Measurements from ENCODE around the gene GABBR2. TPM values are rescaled to one million over a fixed set of nuclear protein-coding genes. Genes with fewer than 3 reads are reported as not detected.

Gene GABBR2
- total and polyA plus RNA-seq, 12 donors, result 0.17 to 9.0 (median 3.7) TPM

DNA sequence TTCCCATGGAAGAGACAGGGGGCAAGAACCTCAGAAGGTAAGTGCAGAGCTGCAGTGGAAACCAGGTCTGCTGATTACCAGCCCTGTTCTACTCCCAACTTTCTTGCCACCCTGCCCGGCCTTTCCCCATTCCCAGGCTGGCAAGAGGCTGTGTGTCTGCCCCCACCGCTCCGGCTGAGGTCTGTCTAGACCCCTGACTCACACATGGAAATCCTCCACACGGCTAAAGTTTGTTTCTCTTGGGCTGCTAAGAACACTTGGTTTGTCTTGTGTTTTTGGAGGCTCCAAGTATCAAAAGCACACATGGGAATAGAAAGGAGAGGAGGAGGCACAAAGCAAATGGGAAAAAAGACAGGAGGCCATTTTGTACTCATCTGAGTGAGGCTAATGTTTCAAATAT is 168.3 kb downstream of the GABBR2 start:
- no peaks in the 10 kb centered on the region for H3K36me3 ChIP-seq (replicated peaks in 1 of 2)
- no peaks in the 10 kb centered on the region for H3K4me1 ChIP-seq (replicated peaks in 1 of 2)
- 87 to 92% (median 90%) methylated on average over 4 of the region's 4 CpGs for WGBS, 4 donors
- no peak overlapping the region for H3K4me3 ChIP-seq
- no peak overlapping the region for H3K27ac ChIP-seq
- TF ChIP-seq POLR2A (IDR thresholded peaks at IDR 0.05), result no peak
- H3K27me3 ChIP-seq, result peaks cover 3% of the 10 kb centered on the region
- no peaks in the 10 kb centered on the region for H3K9me3 ChIP-seq (replicated peaks in 1 of 3)
- intact Hi-C loops (cut with DNase I), result no loop called here
- DNase-seq, result no peak

DNA sequence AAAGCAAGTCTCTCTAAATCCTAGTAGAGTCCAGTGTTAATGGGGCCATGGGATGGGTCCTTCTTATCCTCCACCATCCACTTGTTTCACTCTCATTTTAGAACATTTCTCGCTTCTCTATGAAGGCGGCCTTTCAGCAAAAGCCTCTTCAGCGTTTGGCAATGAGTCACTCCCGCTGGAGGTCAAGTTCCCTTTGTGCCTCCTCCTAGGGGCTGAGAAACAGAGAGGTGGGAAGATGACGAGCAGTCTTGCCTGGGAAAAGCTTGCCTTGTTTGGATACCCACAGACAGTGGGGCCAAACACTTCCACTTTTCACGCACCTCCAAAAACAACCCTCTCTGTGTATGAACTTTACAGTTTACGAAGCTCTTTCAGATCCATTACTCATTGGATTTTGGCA is 168.8 kb downstream of the GABBR2 start:
- intact Hi-C loops (cut with DNase I), result no loop called here

DNA sequence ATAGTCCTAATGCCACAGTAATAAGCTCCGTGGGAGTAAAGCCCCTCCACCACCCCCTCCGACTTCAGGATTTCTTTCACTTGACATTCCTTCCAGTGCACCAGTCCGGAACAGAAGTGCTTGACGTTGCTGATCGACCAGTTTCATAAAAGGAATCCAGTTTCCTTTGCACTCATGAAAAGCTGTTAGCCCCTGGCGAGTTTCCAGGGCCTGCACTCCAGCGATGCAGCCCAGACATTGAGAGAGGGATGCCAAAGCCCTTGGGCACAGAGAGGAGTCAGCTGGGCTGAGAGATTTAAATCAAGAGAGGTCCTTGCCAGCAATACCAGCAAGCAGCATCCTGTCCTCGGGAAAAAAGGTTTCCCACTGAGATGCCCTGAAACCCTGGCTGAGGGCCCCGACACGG is 170.1 kb downstream of the GABBR2 start:
- no peak for TF ChIP-seq POLR2A (IDR thresholded peaks at IDR 0.05)
- TF ChIP-seq, protein P1, sequence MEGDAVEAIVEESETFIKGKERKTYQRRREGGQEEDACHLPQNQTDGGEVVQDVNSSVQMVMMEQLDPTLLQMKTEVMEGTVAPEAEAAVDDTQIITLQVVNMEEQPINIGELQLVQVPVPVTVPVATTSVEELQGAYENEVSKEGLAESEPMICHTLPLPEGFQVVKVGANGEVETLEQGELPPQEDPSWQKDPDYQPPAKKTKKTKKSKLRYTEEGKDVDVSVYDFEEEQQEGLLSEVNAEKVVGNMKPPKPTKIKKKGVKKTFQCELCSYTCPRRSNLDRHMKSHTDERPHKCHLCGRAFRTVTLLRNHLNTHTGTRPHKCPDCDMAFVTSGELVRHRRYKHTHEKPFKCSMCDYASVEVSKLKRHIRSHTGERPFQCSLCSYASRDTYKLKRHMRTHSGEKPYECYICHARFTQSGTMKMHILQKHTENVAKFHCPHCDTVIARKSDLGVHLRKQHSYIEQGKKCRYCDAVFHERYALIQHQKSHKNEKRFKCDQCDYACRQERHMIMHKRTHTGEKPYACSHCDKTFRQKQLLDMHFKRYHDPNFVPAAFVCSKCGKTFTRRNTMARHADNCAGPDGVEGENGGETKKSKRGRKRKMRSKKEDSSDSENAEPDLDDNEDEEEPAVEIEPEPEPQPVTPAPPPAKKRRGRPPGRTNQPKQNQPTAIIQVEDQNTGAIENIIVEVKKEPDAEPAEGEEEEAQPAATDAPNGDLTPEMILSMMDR (IDR thresholded peaks at IDR 0.05), result no peak
- H3K9me3 ChIP-seq (replicated peaks in 1 of 3), result no peaks in the 10 kb centered on the region
- DNase-seq, result peak in 3 of 7 donors; percentile 34 to 54 (median 39)
- H3K4me3 ChIP-seq, result no peak overlapping the region
- H3K27ac ChIP-seq, result no peak overlapping the region
- intact Hi-C loops (cut with DNase I), result no loop called here
- no peaks in the 10 kb centered on the region for H3K4me1 ChIP-seq (replicated peaks in 1 of 2)
- H3K27me3 ChIP-seq, result peaks cover 3% of the 10 kb centered on the region
- H3K36me3 ChIP-seq (replicated peaks in 1 of 2), result no peaks in the 10 kb centered on the region
- WGBS, 4 donors, result 56 to 60% (median 58%) methylated on average over 7 to 10 of the region's 10 CpGs

More for the DNA sequence above, 168.8 kb downstream of the GABBR2 start:
- Histone ChIP-seq H3K27ac (no peak overlapping the region), H3K36me3 (replicated peaks in 1 of 2) (no peaks in the 10 kb centered on the region), H3K27me3 (peaks cover 3% of the 10 kb centered on the region), H3K9me3 (replicated peaks in 1 of 3) (no peaks in the 10 kb centered on the region), H3K4me1 (replicated peaks in 1 of 2) (no peaks in the 10 kb centered on the region), H3K4me3 (no peak overlapping the region)
- peak in 5 of 7 donors; percentile 17 to 43 (median 31) for DNase-seq
- TF ChIP-seq, protein P1 (IDR thresholded peaks at IDR 0.05), result no peak
- TF ChIP-seq POLR2A (IDR thresholded peaks at IDR 0.05), result no peak
- 33 to 57% (median 49%) methylated on average over 7 of the region's 7 CpGs for WGBS, 4 donors

DNA sequence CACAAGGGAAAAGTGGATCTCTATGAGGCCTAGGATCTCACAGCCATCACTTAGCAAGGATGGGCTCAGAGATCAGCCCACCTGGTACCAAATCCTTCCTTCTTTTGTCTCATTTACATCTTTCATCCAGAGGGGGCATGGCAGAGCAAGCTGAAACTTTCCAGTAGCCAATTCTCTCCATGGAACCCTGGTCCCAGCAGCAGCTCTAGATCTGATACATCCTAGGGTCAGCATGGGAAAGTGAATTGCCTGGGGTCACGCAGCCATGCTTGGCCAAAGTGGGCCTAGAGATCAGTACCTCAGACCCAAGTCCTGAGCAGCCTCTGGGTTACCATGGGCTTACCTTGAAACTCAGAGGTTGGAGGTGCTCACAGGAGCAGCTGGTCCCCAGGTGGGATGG is 170.5 kb downstream of the GABBR2 start:
- intact Hi-C loops (cut with DNase I), result no loop called here
- 83 to 100% (median 97%) methylated on average over 1 of the region's 1 CpG for WGBS, 4 donors
- H3K4me1 ChIP-seq (replicated peaks in 1 of 2), result no peaks in the 10 kb centered on the region
- no peaks in the 10 kb centered on the region for H3K9me3 ChIP-seq (replicated peaks in 1 of 3)
- DNase-seq, result no peak
- H3K36me3 ChIP-seq (replicated peaks in 1 of 2), result no peaks in the 10 kb centered on the region
- H3K27me3 ChIP-seq, result peaks cover 3% of the 10 kb centered on the region
- H3K4me3 ChIP-seq, result no peak overlapping the region
- no peak overlapping the region for H3K27ac ChIP-seq
- TF ChIP-seq, protein P1 (IDR thresholded peaks at IDR 0.05), result no peak
- no peak for TF ChIP-seq POLR2A (IDR thresholded peaks at IDR 0.05)

DNA sequence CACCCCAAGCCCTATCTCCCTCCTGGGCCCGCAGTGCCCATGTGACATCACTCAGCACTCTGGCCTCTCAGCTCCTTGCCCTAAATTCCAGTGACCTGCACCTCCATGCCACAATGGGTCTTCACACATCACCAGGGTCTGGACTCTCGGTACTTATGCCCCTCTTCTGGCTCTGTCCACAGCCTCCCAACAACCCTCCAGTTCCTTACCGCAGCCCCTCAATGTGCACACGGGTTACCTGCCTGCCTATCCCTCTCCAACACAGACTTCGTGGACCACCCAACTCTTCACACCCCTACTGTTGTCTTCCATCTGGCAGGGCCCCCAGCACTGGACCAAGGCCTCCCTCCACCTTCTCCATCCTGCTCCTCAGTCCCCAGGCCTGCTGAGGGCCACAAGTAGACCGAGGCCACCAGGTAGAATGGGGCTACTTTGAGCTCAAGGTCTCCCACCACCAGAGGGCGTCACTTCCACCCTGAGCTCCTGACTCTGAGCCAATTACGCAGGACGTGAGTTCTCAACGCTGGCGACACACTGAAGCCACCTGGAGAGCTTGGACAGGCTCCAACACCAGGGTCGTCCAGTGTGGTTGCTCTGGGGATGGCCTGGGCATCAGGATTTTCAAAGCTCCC is 172.1 kb downstream of the GABBR2 start:
- 56 to 66% (median 61%) methylated on average over 10 to 12 of the region's 12 CpGs for WGBS, 4 donors
- Histone ChIP-seq H3K36me3 (replicated peaks in 1 of 2) (no peaks in the 10 kb centered on the region), H3K9me3 (replicated peaks in 1 of 3) (no peaks in the 10 kb centered on the region), H3K27ac (no peak overlapping the region), H3K4me1 (replicated peaks in 1 of 2) (no peaks in the 10 kb centered on the region), H3K27me3 (no peaks in the 10 kb centered on the region), H3K4me3 (no peak overlapping the region)
- TF ChIP-seq, protein P1 (IDR thresholded peaks at IDR 0.05), result peak in 2 of 6 experiments; percentile 19 to 21
- TF ChIP-seq POLR2A (IDR thresholded peaks at IDR 0.05), result no peak
- intact Hi-C loops (cut with DNase I), result no loop called here
- DNase-seq, result peak in 2 of 7 donors; percentile 24 to 42

All from adrenal gland (tissue), 12 donors.